PC-3 (cell line): ENCODE measurements around the gene KDM5B.

Source experiments
- CTCF ChIP-seq: fragments of 300-600 bp; sonication (generic); conservative IDR thresholded peaks from 2 replicates; pipeline ENCODE4 v1.5.1; 2017; ENCODE audit warnings: antibody characterized with exemption, low read depth, mild to moderate bottlenecking, low read length
- EZH2 ChIP-seq: fragments of 300-600 bp; sonication (generic); IDR thresholded peaks from one replicate; pipeline ENCODE4 v1.6.1; 2017; ENCODE audit warnings: antibody characterized with exemption, mild to moderate bottlenecking, low read length; ENCODE audit not compliant: unreplicated experiment

- no peak for TF ChIP-seq CTCF
- no peak for TF ChIP-seq EZH2
Measured at GRCh38 chr1:202825748-202826147, 17.5 kb upstream of the KDM5B start.
